GM11168 (cell line): ENCODE measurements around the gene ARHGAP26.

Source experiments
- in situ Hi-C: fragments of 300-500 bp; cut with MboI; formaldehyde crosslinking; loops from one replicate; pipeline ENCODE4 v1.12.0; 2022; ENCODE audit warnings: low sequenced_read_pairs; ENCODE audit not compliant: unreplicated experiment

The ARHGAP26 gene

GRCh38 chr5:143041461-143041860, 271.3 kb downstream of the ARHGAP26 start:
- in situ Hi-C loops = no loop called here

- in situ Hi-C loops = no loop called here
Observed at GRCh38 chr5:143041972-143042770, 272.0 kb downstream of the ARHGAP26 start.

GRCh38 chr5:143044265-143044664, 274.1 kb downstream of the ARHGAP26 start:
- in situ Hi-C loops = no loop called here

GRCh38 chr5:143045062-143045461, 274.9 kb downstream of the ARHGAP26 start:
- in situ Hi-C loops = no loop called here

- in situ Hi-C loops = no loop called here
Observed at GRCh38 chr5:143046314-143046713, 276.1 kb downstream of the ARHGAP26 start.

- in situ Hi-C loops = no loop called here
Observed at GRCh38 chr5:143047091-143047490, 276.9 kb downstream of the ARHGAP26 start.

GRCh38 chr5:143050183-143050582, 280.0 kb downstream of the ARHGAP26 start:
- in situ Hi-C loops = no loop called here

- in situ Hi-C loops = no loop called here
Observed at GRCh38 chr5:143051244-143052058, 281.3 kb downstream of the ARHGAP26 start.

- in situ Hi-C loops = no loop called here
Observed at GRCh38 chr5:143052967-143053682, 282.9 kb downstream of the ARHGAP26 start.

GRCh38 chr5:143053780-143054179, 283.6 kb downstream of the ARHGAP26 start:
- in situ Hi-C loops = no loop called here

GRCh38 chr5:143054480-143054941, 284.3 kb downstream of the ARHGAP26 start:
- in situ Hi-C loops = no loop called here

- in situ Hi-C loops = no loop called here
Observed at GRCh38 chr5:143055596-143056338, 285.6 kb downstream of the ARHGAP26 start.

GRCh38 chr5:143056339-143056704, 286.1 kb downstream of the ARHGAP26 start:
- in situ Hi-C loops = no loop called here

- in situ Hi-C loops = no loop called here
Observed at GRCh38 chr5:143056792-143057579, 286.8 kb downstream of the ARHGAP26 start.

- in situ Hi-C loops = no loop called here
Observed at GRCh38 chr5:143057580-143057999, 287.4 kb downstream of the ARHGAP26 start.

GRCh38 chr5:143059355-143059754, 289.2 kb downstream of the ARHGAP26 start:
- in situ Hi-C loops = no loop called here

GRCh38 chr5:143059976-143060765, 290.0 kb downstream of the ARHGAP26 start:
- in situ Hi-C loops = no loop called here

GRCh38 chr5:143061161-143061945, 291.2 kb downstream of the ARHGAP26 start:
- in situ Hi-C loops = no loop called here
